ENCODE data around the gene KCNQ5.

Gene KCNQ5

GRCh38 chr6:72639920-72640614 lies 18.2 kb downstream of the KCNQ5 start:
- DNase-seq (ENCODE audit: low read depth in 2 of 2), result no peak

GRCh38 chr6:72640615-72640930 lies 18.7 kb downstream of the KCNQ5 start:
- no peak for DNase-seq (ENCODE audit: low read depth in 2 of 2)

GRCh38 chr6:72642435-72642834 lies 20.6 kb downstream of the KCNQ5 start:
- DNase-seq (ENCODE audit: low read depth in 2 of 2), result no peak

- no peak for DNase-seq (ENCODE audit: low read depth in 2 of 2)
Observed at GRCh38 chr6:72643214-72643613, 21.4 kb downstream of the KCNQ5 start.

- no peak for DNase-seq (ENCODE audit: low read depth in 2 of 2)
Observed at GRCh38 chr6:72646604-72647485, 25.0 kb downstream of the KCNQ5 start.

- no peak for DNase-seq (ENCODE audit: low read depth in 2 of 2)
Observed at GRCh38 chr6:72647489-72647888, 25.6 kb downstream of the KCNQ5 start.

- DNase-seq (ENCODE audit: low read depth in 2 of 2), result no peak
Observed at GRCh38 chr6:72649032-72649984, 27.4 kb downstream of the KCNQ5 start.

GRCh38 chr6:72650081-72650745 lies 28.3 kb downstream of the KCNQ5 start:
- DNase-seq (ENCODE audit: low read depth in 2 of 2), result no peak

- DNase-seq (ENCODE audit: low read depth in 2 of 2), result no peak
Observed at GRCh38 chr6:72651174-72651573, 29.3 kb downstream of the KCNQ5 start.

- no peak for DNase-seq (ENCODE audit: low read depth in 2 of 2)
Observed at GRCh38 chr6:72651967-72652956, 30.4 kb downstream of the KCNQ5 start.

- no peak for DNase-seq (ENCODE audit: low read depth in 2 of 2)
Observed at GRCh38 chr6:72653026-72653425, 31.2 kb downstream of the KCNQ5 start.

- DNase-seq (ENCODE audit: low read depth in 2 of 2), result no peak
Observed at GRCh38 chr6:72654071-72654621, 32.3 kb downstream of the KCNQ5 start.

- no peak for DNase-seq (ENCODE audit: low read depth in 2 of 2)
Observed at GRCh38 chr6:72657407-72658197, 35.7 kb downstream of the KCNQ5 start.

GRCh38 chr6:72659754-72660153 lies 37.9 kb downstream of the KCNQ5 start:
- no peak for DNase-seq (ENCODE audit: low read depth in 2 of 2)

- no peak for DNase-seq (ENCODE audit: low read depth in 2 of 2)
Observed at GRCh38 chr6:72661411-72661810, 39.5 kb downstream of the KCNQ5 start.

- DNase-seq (ENCODE audit: low read depth in 2 of 2), result no peak
Observed at GRCh38 chr6:72665599-72665998, 43.7 kb downstream of the KCNQ5 start.

GRCh38 chr6:72669324-72669723 lies 47.5 kb downstream of the KCNQ5 start:
- no peak for DNase-seq (ENCODE audit: low read depth in 2 of 2)

GRCh38 chr6:72672906-72673305 lies 51.0 kb downstream of the KCNQ5 start:
- no peak for DNase-seq (ENCODE audit: low read depth in 2 of 2)

- DNase-seq (ENCODE audit: low read depth in 2 of 2), result no peak
Observed at GRCh38 chr6:72674842-72675241, 53.0 kb downstream of the KCNQ5 start.

Measured in activated CD4-positive, alpha-beta T cell treated with anti-CD3 and anti-CD28 coated beads for 24 hours (primary cell).